ENCODE results near the gene SMPX.

Gene SMPX

GRCh38 chrX:21691512-21692018 is 66.4 kb downstream of the SMPX start:
- no peak for TF ChIP-seq POLR2AphosphoS5 (IDR thresholded peaks at IDR 0.05; ENCODE audit: low read depth)
- TF ChIP-seq SPI1 (IDR thresholded peaks at IDR 0.05; ENCODE audit: borderline replicate concordance, low read depth), result no peak
- TF ChIP-seq CTCF (IDR thresholded peaks at IDR 0.05; ENCODE audit: insufficient read depth, low read length), result no peak
- no peak for TF ChIP-seq REST (IDR thresholded peaks at IDR 0.05; ENCODE audit: insufficient replicate concordance, low read depth)
- TF ChIP-seq GABPA (IDR thresholded peaks at IDR 0.05; ENCODE audit: low read depth), result no peak
- Histone ChIP-seq H3K27me3 (ENCODE audit: insufficient read depth, poor library complexity, severe bottlenecking) (no peaks in the 10 kb centered on the region), H3K27ac (replicated peaks) (no peak overlapping the region), H3K4me3 (replicated peaks; ENCODE audit: insufficient read depth, low read length) (no peak overlapping the region)
- no peak for DNase-seq (ENCODE audit: low read depth in 1 of 2, low spot score in 1 of 2)

GRCh38 chrX:21683941-21684340 is 74.0 kb downstream of the SMPX start:
- no peaks in the 10 kb centered on the region for H3K27me3 ChIP-seq (ENCODE audit: insufficient read depth, poor library complexity, severe bottlenecking)
- TF ChIP-seq POLR2AphosphoS5 (IDR thresholded peaks at IDR 0.05; ENCODE audit: low read depth) (no peak), SPI1 (IDR thresholded peaks at IDR 0.05; ENCODE audit: borderline replicate concordance, low read depth) (no peak), GABPA (IDR thresholded peaks at IDR 0.05; ENCODE audit: low read depth) (no peak), CTCF (IDR thresholded peaks at IDR 0.05; ENCODE audit: insufficient read depth, low read length) (no peak), REST (IDR thresholded peaks at IDR 0.05; ENCODE audit: insufficient replicate concordance, low read depth) (no peak)
- no peak overlapping the region for H3K27ac ChIP-seq (replicated peaks)
- no peak overlapping the region for H3K4me3 ChIP-seq (replicated peaks; ENCODE audit: insufficient read depth, low read length)
- DNase-seq (ENCODE audit: low read depth in 1 of 2, low spot score in 1 of 2), result peak in 1 of 2 experiments; percentile 1

- DNase-seq (ENCODE audit: low read depth in 1 of 2, low spot score in 1 of 2), result no peak
- TF ChIP-seq POLR2AphosphoS5 (IDR thresholded peaks at IDR 0.05; ENCODE audit: low read depth), result no peak
- TF ChIP-seq GABPA (IDR thresholded peaks at IDR 0.05; ENCODE audit: low read depth), result no peak
- TF ChIP-seq CTCF (IDR thresholded peaks at IDR 0.05; ENCODE audit: insufficient read depth, low read length), result no peak
- no peak for TF ChIP-seq REST (IDR thresholded peaks at IDR 0.05; ENCODE audit: insufficient replicate concordance, low read depth)
- no peak for TF ChIP-seq SPI1 (IDR thresholded peaks at IDR 0.05; ENCODE audit: borderline replicate concordance, low read depth)
- Histone ChIP-seq H3K4me3 (replicated peaks; ENCODE audit: insufficient read depth, low read length) (no peak overlapping the region), H3K27me3 (ENCODE audit: insufficient read depth, poor library complexity, severe bottlenecking) (no peaks in the 10 kb centered on the region), H3K27ac (replicated peaks) (no peak overlapping the region)
Observed at GRCh38 chrX:21678048-21678612, 79.8 kb downstream of the SMPX start.

All from HL-60 (cell line).